H9 (cell line): ENCODE measurements around the gene CDKAL1. TPM values are rescaled to one million over a fixed set of nuclear protein-coding genes. Genes with fewer than 3 reads are reported as not detected.

Experiments
- DNase-seq: peaks from one replicate; pipeline ENCODE4 v3.0.0-alpha.2; 2017
- H2AFZ ChIP-seq: one replicate; pipeline ENCODE4 v1.6.1; 2013; ENCODE audit warnings: mild to moderate bottlenecking, low read length, control low read depth, moderate library complexity
- H2AK5ac ChIP-seq: 2 replicates; pipeline ENCODE4 v1.6.1; 2013; ENCODE audit warnings: low read length, control low read depth, mixed read lengths; ENCODE audit not compliant: insufficient read length
- H2BK120ac ChIP-seq: one replicate; pipeline ENCODE4 v1.6.1; 2013; ENCODE audit warnings: low read depth, mild to moderate bottlenecking, low read length, control low read depth, inconsistent platforms; ENCODE audit not compliant: poor library complexity, severe bottlenecking
- H2BK12ac ChIP-seq: 2 replicates; pipeline ENCODE4 v1.6.1; 2013; ENCODE audit warnings: low read length, control low read depth, mixed read lengths, low read depth; ENCODE audit not compliant: insufficient read length
- H2BK15ac ChIP-seq: 2 replicates; pipeline ENCODE4 v1.6.1; 2013; ENCODE audit warnings: low read depth, low read length, control low read depth
- H2BK20ac ChIP-seq: one replicate; pipeline ENCODE4 v1.6.1; 2013; ENCODE audit warnings: low read depth, mild to moderate bottlenecking, low read length, control low read depth, inconsistent platforms; ENCODE audit not compliant: poor library complexity, severe bottlenecking
- H2BK5ac ChIP-seq: 2 replicates; pipeline ENCODE4 v1.6.1; 2013; ENCODE audit warnings: low read length, control low read depth, mixed read lengths; ENCODE audit not compliant: insufficient read length
- H3K14ac ChIP-seq: 2 replicates; pipeline ENCODE4 v1.6.1; 2013; ENCODE audit warnings: low read length, control low read depth; ENCODE audit not compliant: insufficient read depth
- H3K18ac ChIP-seq: 2 replicates; pipeline ENCODE4 v1.6.1; 2013; ENCODE audit warnings: low read depth, mild to moderate bottlenecking, mixed read lengths, low read length, control low read depth; ENCODE audit not compliant: insufficient read length
- H3K23ac ChIP-seq: 2 replicates; pipeline ENCODE4 v1.6.1; 2013; ENCODE audit warnings: low read length, control low read depth, mixed read lengths, low read depth; ENCODE audit not compliant: insufficient read length
- H3K23me2 ChIP-seq: 2 replicates; pipeline ENCODE4 v1.6.1; 2013; ENCODE audit warnings: low read depth, mild to moderate bottlenecking, mixed read lengths, low read length, control low read depth; ENCODE audit not compliant: insufficient read length, poor library complexity, severe bottlenecking
- H3K27ac ChIP-seq: 2 replicates; pipeline ENCODE4 v1.5.1; 2013; ENCODE audit warnings: low read length, control low read depth, mixed read lengths, low read depth; ENCODE audit not compliant: insufficient read length
- H3K27me3 ChIP-seq: 2 replicates; pipeline ENCODE4 v1.6.1; 2013; ENCODE audit warnings: low read length, control low read depth, inconsistent platforms; ENCODE audit not compliant: insufficient read depth
- H3K4ac ChIP-seq: 2 replicates; pipeline ENCODE4 v1.6.1; 2013; ENCODE audit warnings: low read depth, mild to moderate bottlenecking, control low read depth, inconsistent platforms, low read length, moderate library complexity
- H3K4me1 ChIP-seq: 2 replicates; pipeline ENCODE4 v1.6.1; 2013; ENCODE audit warnings: low read length, control low read depth, inconsistent platforms; ENCODE audit not compliant: insufficient read depth
- H3K4me2 ChIP-seq: 2 replicates; pipeline ENCODE4 v1.6.1; 2013; ENCODE audit warnings: low read length, control low read depth, mixed read lengths; ENCODE audit not compliant: insufficient read length, insufficient read depth
- H3K56ac ChIP-seq: 2 replicates; pipeline ENCODE4 v1.6.1; 2013; ENCODE audit warnings: low read depth, mild to moderate bottlenecking, mixed read lengths, low read length, control low read depth; ENCODE audit not compliant: insufficient read length
- H3K79me1 ChIP-seq: 2 replicates; pipeline ENCODE4 v1.6.1; 2013; ENCODE audit warnings: low read depth, mild to moderate bottlenecking, moderate library complexity, low read length, control low read depth, inconsistent platforms; ENCODE audit not compliant: insufficient read depth, poor library complexity, severe bottlenecking
- H3K79me2 ChIP-seq: 2 replicates; pipeline ENCODE4 v1.6.1; 2013; ENCODE audit warnings: low read length, control low read depth, inconsistent platforms; ENCODE audit not compliant: insufficient read depth
- H3K9ac ChIP-seq: 2 replicates; pipeline ENCODE4 v1.6.1; 2013; ENCODE audit warnings: low read length, control low read depth, mixed read lengths; ENCODE audit not compliant: insufficient read length; ENCODE audit errors: extremely low read depth
- H3K9me3 ChIP-seq: one replicate; pipeline ENCODE4 v1.6.1; 2013; ENCODE audit warnings: low read depth, low read length, inconsistent platforms; ENCODE audit not compliant: control insufficient read depth
- H3T11ph ChIP-seq: one replicate; pipeline ENCODE4 v1.6.1; 2013; ENCODE audit warnings: mild to moderate bottlenecking, low read length, control low read depth, inconsistent platforms
- H4K20me1 ChIP-seq: one replicate; pipeline ENCODE4 v1.6.1; 2013; ENCODE audit not compliant: control insufficient read depth, insufficient read length, insufficient read depth
- H4K5ac ChIP-seq: 2 replicates; pipeline ENCODE4 v1.6.1; 2013; ENCODE audit warnings: low read depth, mild to moderate bottlenecking, mixed read lengths, low read length, control low read depth; ENCODE audit not compliant: insufficient read length
- H4K8ac ChIP-seq: replicated peaks from 2 replicates; pipeline ENCODE4 v1.6.1; 2013; ENCODE audit warnings: low read length, control low read depth, mixed read lengths, low read depth; ENCODE audit not compliant: insufficient read length
- H4K91ac ChIP-seq: 2 replicates; pipeline ENCODE4 v1.6.1; 2013; ENCODE audit warnings: low read depth, mild to moderate bottlenecking, moderate library complexity, mixed read lengths, low read length, control low read depth; ENCODE audit not compliant: insufficient read length
- H3K27ac Mint-ChIP-seq, 3 experiments: 2 replicates in 2 of 3; 3 replicates in 1 of 3; pipeline ENCODE4 v1.8.0; 2020 to 2021; ENCODE audit warnings: mixed read lengths in 3 of 3, mild to moderate bottlenecking in 1 of 3, moderate library complexity in 1 of 3
- H3K27me3 Mint-ChIP-seq: 2 replicates; pipeline ENCODE4 v1.8.0; 2021; ENCODE audit warnings: low read depth, mild to moderate bottlenecking, moderate library complexity, mixed read lengths
- H3K36me3 Mint-ChIP-seq, 3 experiments: 2 replicates in 2 of 3; 3 replicates in 1 of 3; pipeline ENCODE4 v1.8.0; 2020 to 2021; ENCODE audit warnings: low read depth in 3 of 3, mixed read lengths in 3 of 3; ENCODE audit not compliant: insufficient read depth in 1 of 3
- H3K4me1 Mint-ChIP-seq, 2 experiments: 2 replicates each; pipeline ENCODE4 v1.8.0; 2020; ENCODE audit warnings: mixed read lengths in 2 of 2
- H3K4me3 Mint-ChIP-seq, 2 experiments: 2 replicates in 1 of 2; 3 replicates in 1 of 2; pipeline ENCODE4 v1.8.0; 2020 to 2021; ENCODE audit warnings: mild to moderate bottlenecking in 2 of 2, mixed read lengths in 2 of 2, moderate library complexity in 1 of 2
- H3K9me3 Mint-ChIP-seq, 2 experiments: 2 replicates in 1 of 2; 3 replicates in 1 of 2; pipeline ENCODE4 v1.8.0; 2020; ENCODE audit warnings: mild to moderate bottlenecking in 2 of 2, mixed read lengths in 2 of 2, moderate library complexity in 1 of 2
- CTCF ChIP-seq: fragments of 200-600 bp; sonication (generic); conservative IDR thresholded peaks from 3 replicates; pipeline ENCODE4 v1.8.0; 2021; ENCODE audit warnings: antibody characterized with exemption, mild to moderate bottlenecking
- WGBS: extraction: QIAGEN DNeasy Blood & Tissue Kit; methylation state at CpG from one replicate; pipeline ENCODE4 v1.1.7; 2013; ENCODE audit warnings: missing lambda C conversion rate, low lambda C conversion rate, mixed read lengths; ENCODE audit not compliant: insufficient read length; ENCODE audit errors: extremely low coverage; 5-methylcytosine and 5-hydroxymethylcytosine counted together
- total RNA-seq: library from RNA; stranded (reverse); gene quantifications from 2 replicates; pipeline ENCODE4 v1.2.1, GENCODE V29; 2021

The CDKAL1 gene
- total RNA-seq, 1 experiment from 2014 or later, result 23.0 TPM

DNA sequence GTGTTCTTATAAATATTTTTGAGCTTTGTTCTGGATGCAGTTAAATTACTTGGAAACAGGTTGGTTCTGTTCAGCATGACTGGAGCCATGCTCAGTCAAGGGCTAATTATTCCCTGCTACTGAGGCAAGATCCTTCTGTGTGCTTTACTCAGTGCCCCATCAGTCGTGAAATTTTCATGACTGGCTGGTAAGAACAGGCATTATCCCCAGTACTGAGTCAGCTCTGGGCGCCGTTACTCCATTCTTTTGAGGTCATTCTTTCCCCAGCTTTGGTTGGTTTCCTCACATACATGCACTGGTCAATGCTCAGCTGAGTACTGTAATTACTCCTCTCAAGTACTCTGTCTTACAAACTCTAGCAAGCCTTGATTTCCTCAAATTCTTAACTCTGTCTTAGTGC lies 71.3 kb downstream of the CDKAL1 start:
- no peaks in the 10 kb centered on the region for H3K79me1 ChIP-seq
- H4K91ac ChIP-seq, result no peak overlapping the region
- H3K23me2 ChIP-seq, result no peaks in the 10 kb centered on the region
- no peak overlapping the region for H3K23ac ChIP-seq
- H3K36me3 Mint-ChIP-seq, result peaks cover 7 to 10% (median 7%) of the 10 kb centered on the region in 3 experiments
- no peak overlapping the region for H2BK5ac ChIP-seq
- no peaks in the 10 kb centered on the region for H3K9me3 ChIP-seq
- H4K20me1 ChIP-seq, result no peaks in the 10 kb centered on the region
- TF ChIP-seq CTCF, result no peak
- H2BK120ac ChIP-seq, result no peak overlapping the region
- H2AK5ac ChIP-seq, result no peak overlapping the region
- H3K4me2 ChIP-seq, result no peak overlapping the region
- no peaks in the 10 kb centered on the region for H3K27me3 Mint-ChIP-seq
- no peaks in the 10 kb centered on the region for H3K27me3 ChIP-seq
- H3K4me3 Mint-ChIP-seq, result no peak overlapping the region
- no peak overlapping the region for H4K8ac ChIP-seq
- H2BK15ac ChIP-seq, result no peak overlapping the region
- H3K4me1 Mint-ChIP-seq, result peaks cover 15 to 16% of the 10 kb centered on the region in 2 experiments
- no CpG with 5 or more reads among the region's 3 CpGs for WGBS
- no peak overlapping the region for H3K4ac ChIP-seq
- no peak overlapping the region for H3K9ac ChIP-seq
- peaks cover 7% of the 10 kb centered on the region in 2 experiments; a peak in 3 of 5 replicates for H3K9me3 Mint-ChIP-seq
- H3K27ac Mint-ChIP-seq, result no peak overlapping the region
- no peak overlapping the region for H3K14ac ChIP-seq
- H2BK12ac ChIP-seq, result no peak overlapping the region
- no peak for DNase-seq
- H2BK20ac ChIP-seq, result no peak overlapping the region
- no peak overlapping the region for H3K56ac ChIP-seq
- no peak overlapping the region for H3T11ph ChIP-seq
- no peak overlapping the region for H3K18ac ChIP-seq
- no peak overlapping the region for H3K27ac ChIP-seq
- no peaks in the 10 kb centered on the region for H3K4me1 ChIP-seq
- no peak overlapping the region for H2AFZ ChIP-seq
- no peak overlapping the region for H4K5ac ChIP-seq
- no peaks in the 10 kb centered on the region for H3K79me2 ChIP-seq
